DMS153 treated with DMSO at 0.1 percent for 48 hours (cell line): ENCODE data around the gene MSANTD4.
A peak's percentile ranks its signal among the peaks of the same experiment; 100 is the strongest.
"Not testable (repeated sequence)": the region's sequence is repeated elsewhere in the genome, so short reads cannot be mapped to it uniquely, and the experiment has no call there.

Source experiments
- DNase-seq: peaks from one replicate; lab custom pipeline; 2025; ENCODE audit not compliant: unreplicated experiment; lab: John Stamatoyannopoulos, UW

Gene MSANTD4

GRCh38 chr11:106014620-106015019, 7.4 kb downstream of the MSANTD4 start:
- DNase-seq, result no peak

GRCh38 chr11:106014035-106014434, 8.0 kb downstream of the MSANTD4 start:
- DNase-seq, result no peak

GRCh38 chr11:106012744-106013143, 9.3 kb downstream of the MSANTD4 start:
- DNase-seq, result no peak

- no peak for DNase-seq
These were observed 10.6 kb downstream of the MSANTD4 start for GRCh38 chr11:106011481-106011880.

- DNase-seq, result not testable (repeated sequence)
These were observed 18.9 kb downstream of the MSANTD4 start for GRCh38 chr11:106003094-106003493.

GRCh38 chr11:106001304-106002012, 20.6 kb downstream of the MSANTD4 start:
- no peak for DNase-seq

- DNase-seq, result no peak
These were observed 30.2 kb downstream of the MSANTD4 start for GRCh38 chr11:105991888-105992287.

GRCh38 chr11:105989124-105989523, 32.9 kb downstream of the MSANTD4 start:
- no peak for DNase-seq

- no peak for DNase-seq
These were observed 33.8 kb downstream of the MSANTD4 start for GRCh38 chr11:105988197-105988596.

- no peak for DNase-seq
These were observed 35.5 kb downstream of the MSANTD4 start for GRCh38 chr11:105986554-105986953.

GRCh38 chr11:105979997-105980703, 41.9 kb downstream of the MSANTD4 start:
- no peak for DNase-seq

- no peak for DNase-seq
These were observed 46.9 kb downstream of the MSANTD4 start for GRCh38 chr11:105975128-105975527.

- no peak for DNase-seq
These were observed 52.3 kb downstream of the MSANTD4 start for GRCh38 chr11:105969756-105970155.

GRCh38 chr11:105968021-105968697, 53.9 kb downstream of the MSANTD4 start:
- DNase-seq, result no peak

GRCh38 chr11:105960252-105961245, 61.5 kb downstream of the MSANTD4 start:
- DNase-seq, result peak; percentile 64
